GM12878 (cell line): ENCODE measurements around the gene EMID1.

Experiments
- CREB1 ChIP-seq: IDR thresholded peaks from 2 replicates; pipeline ENCODE4 v1.6.1; 2012; ENCODE audit warnings: low read depth, mild to moderate bottlenecking, inconsistent platforms
- HDAC2 ChIP-seq: fragments of 200-600 bp; sonication (generic); IDR thresholded peaks from 2 replicates; pipeline ENCODE4 v1.6.1; 2017
- MEF2B ChIP-seq: fragments of 450-650 bp; IDR thresholded peaks from 2 replicates; pipeline ENCODE4 v1.6.1; 2018; ENCODE audit warnings: mild to moderate bottlenecking, moderate library complexity; ENCODE audit not compliant: partially characterized antibody, poor library complexity, severe bottlenecking
- MXI1 ChIP-seq: fragments of 150-350 bp; IDR thresholded peaks from 2 replicates; pipeline ENCODE4 v1.6.1; 2011; ENCODE audit warnings: low read depth, mild to moderate bottlenecking, inconsistent platforms, low read length, improper control_type of control experiment
- POLR2A ChIP-seq: IDR thresholded peaks from 2 replicates; pipeline ENCODE4 v1.6.1; 2011; ENCODE audit warnings: low read depth, mild to moderate bottlenecking, low read length
- RAD21 ChIP-seq: IDR thresholded peaks from 2 replicates; pipeline ENCODE4 v1.6.1; 2011; ENCODE audit warnings: mild to moderate bottlenecking, low read depth, low read length, moderate library complexity; ENCODE audit not compliant: insufficient read depth
- RELA ChIP-seq: fragments of 450-650 bp; IDR thresholded peaks from 2 replicates; pipeline ENCODE4 v1.8.0; 2014; ENCODE audit warnings: borderline replicate concordance; ENCODE audit not compliant: partially characterized antibody
- TAF1 ChIP-seq: IDR thresholded peaks from 2 replicates; pipeline ENCODE4 v1.6.1; 2011; ENCODE audit warnings: mild to moderate bottlenecking, low read depth, low read length, borderline replicate concordance
- ZZZ3 ChIP-seq: IDR thresholded peaks from 2 replicates; pipeline ENCODE4 v1.6.1; 2011; ENCODE audit warnings: low read depth; ENCODE audit not compliant: control insufficient read depth, insufficient read length
- TF ChIP-seq, protein P1 (sequence below): IDR thresholded peaks from 2 replicates; pipeline ENCODE4 v1.6.1; 2012; ENCODE audit warnings: mild to moderate bottlenecking, low read depth, low read length
- TF ChIP-seq, protein P2 (sequence below), 3 experiments: IDR thresholded peaks in 2 of 3; conservative IDR thresholded peaks in 1 of 3; 2 replicates each; pipeline ENCODE4 v1.5.1; 2011; ENCODE audit warnings: low read depth in 3 of 3, low read length in 3 of 3, mild to moderate bottlenecking in 3 of 3, control low read depth in 2 of 3, moderate library complexity in 2 of 3, inconsistent platforms in 1 of 3, mixed read lengths in 1 of 3; ENCODE audit not compliant: control insufficient read depth in 2 of 3, insufficient read depth in 1 of 3; ENCODE audit errors: extremely low read depth in 1 of 3

DNA sequence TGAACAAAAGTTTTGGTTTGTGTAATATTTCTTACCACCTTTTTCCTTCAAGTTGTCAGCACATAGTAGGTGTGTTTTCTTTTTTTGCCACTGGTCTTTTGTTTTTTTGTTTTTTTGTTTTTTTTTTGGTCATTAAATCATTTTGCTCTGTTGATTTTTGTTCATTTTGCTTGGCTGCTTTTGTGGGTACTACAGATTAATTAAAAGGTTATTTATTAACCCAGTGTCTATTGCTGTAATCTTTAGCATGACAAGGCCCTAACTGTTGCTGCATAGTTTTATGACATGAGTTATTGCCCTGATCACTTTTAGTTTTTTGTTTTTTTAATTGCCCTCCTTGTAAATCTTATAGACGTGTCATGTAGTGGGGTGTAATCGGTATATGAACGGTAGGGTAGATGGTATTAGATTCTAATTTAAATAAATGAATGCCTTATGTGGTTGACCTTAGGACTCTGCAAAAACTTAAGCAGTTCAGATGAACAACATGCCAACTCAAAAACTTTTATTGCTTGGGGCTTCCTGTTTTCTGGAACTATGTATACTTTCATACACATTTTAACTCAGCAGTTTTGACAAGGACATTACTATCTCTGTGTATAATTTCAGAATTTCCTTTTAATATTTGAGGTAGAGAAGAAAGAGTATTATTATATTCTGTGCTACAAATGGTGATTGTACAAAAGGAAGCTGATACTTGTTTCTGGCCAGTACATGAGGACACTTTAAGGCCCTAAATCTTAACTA lies 70.3 kb downstream of the EMID1 start:
- TF ChIP-seq, protein P1, sequence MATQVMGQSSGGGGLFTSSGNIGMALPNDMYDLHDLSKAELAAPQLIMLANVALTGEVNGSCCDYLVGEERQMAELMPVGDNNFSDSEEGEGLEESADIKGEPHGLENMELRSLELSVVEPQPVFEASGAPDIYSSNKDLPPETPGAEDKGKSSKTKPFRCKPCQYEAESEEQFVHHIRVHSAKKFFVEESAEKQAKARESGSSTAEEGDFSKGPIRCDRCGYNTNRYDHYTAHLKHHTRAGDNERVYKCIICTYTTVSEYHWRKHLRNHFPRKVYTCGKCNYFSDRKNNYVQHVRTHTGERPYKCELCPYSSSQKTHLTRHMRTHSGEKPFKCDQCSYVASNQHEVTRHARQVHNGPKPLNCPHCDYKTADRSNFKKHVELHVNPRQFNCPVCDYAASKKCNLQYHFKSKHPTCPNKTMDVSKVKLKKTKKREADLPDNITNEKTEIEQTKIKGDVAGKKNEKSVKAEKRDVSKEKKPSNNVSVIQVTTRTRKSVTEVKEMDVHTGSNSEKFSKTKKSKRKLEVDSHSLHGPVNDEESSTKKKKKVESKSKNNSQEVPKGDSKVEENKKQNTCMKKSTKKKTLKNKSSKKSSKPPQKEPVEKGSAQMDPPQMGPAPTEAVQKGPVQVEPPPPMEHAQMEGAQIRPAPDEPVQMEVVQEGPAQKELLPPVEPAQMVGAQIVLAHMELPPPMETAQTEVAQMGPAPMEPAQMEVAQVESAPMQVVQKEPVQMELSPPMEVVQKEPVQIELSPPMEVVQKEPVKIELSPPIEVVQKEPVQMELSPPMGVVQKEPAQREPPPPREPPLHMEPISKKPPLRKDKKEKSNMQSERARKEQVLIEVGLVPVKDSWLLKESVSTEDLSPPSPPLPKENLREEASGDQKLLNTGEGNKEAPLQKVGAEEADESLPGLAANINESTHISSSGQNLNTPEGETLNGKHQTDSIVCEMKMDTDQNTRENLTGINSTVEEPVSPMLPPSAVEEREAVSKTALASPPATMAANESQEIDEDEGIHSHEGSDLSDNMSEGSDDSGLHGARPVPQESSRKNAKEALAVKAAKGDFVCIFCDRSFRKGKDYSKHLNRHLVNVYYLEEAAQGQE = no peak
- TF ChIP-seq, protein P2, sequence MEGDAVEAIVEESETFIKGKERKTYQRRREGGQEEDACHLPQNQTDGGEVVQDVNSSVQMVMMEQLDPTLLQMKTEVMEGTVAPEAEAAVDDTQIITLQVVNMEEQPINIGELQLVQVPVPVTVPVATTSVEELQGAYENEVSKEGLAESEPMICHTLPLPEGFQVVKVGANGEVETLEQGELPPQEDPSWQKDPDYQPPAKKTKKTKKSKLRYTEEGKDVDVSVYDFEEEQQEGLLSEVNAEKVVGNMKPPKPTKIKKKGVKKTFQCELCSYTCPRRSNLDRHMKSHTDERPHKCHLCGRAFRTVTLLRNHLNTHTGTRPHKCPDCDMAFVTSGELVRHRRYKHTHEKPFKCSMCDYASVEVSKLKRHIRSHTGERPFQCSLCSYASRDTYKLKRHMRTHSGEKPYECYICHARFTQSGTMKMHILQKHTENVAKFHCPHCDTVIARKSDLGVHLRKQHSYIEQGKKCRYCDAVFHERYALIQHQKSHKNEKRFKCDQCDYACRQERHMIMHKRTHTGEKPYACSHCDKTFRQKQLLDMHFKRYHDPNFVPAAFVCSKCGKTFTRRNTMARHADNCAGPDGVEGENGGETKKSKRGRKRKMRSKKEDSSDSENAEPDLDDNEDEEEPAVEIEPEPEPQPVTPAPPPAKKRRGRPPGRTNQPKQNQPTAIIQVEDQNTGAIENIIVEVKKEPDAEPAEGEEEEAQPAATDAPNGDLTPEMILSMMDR (IDR thresholded peaks at IDR 0.05 in 2 of 3, conservative IDR thresholded peaks at IDR 0.05 in 1 of 3; ENCODE audit: control insufficient read depth in 2 of 3, extremely low read depth in 1 of 3, insufficient read depth in 1 of 3, low read depth in 3 of 3, low read length in 3 of 3) = no peak
- TF ChIP-seq RAD21 (no peak), RELA (no peak), ZZZ3 (no peak), POLR2A (no peak), HDAC2 (no peak), MEF2B (no peak), MXI1 (no peak), TAF1 (no peak), CREB1 (no peak)
